Neural progenitor cell (in vitro differentiated cells): ENCODE data around the gene PPA1. TPM values are rescaled to one million over a fixed set of nuclear protein-coding genes. Genes with fewer than 3 reads are reported as not detected.

Experiments used
- DNase-seq: peaks from one replicate; pipeline ENCODE4 v3.0.0-alpha.2; 2016; ENCODE audit warnings: low spot score
- H2AFZ ChIP-seq: fragments of 200-600 bp; sonication (generic); replicated peaks from 2 replicates; pipeline ENCODE4 v1.6.1; 2016; ENCODE audit warnings: antibody characterized with exemption
- H3F3A ChIP-seq: fragments of 200-600 bp; sonication (generic); 2 replicates; pipeline ENCODE4 v1.6.1; 2016; ENCODE audit warnings: antibody characterized with exemption, low read depth
- H3K27ac ChIP-seq: fragments of 200-600 bp; sonication (generic); 2 replicates; pipeline ENCODE4 v1.5.1; 2016; ENCODE audit warnings: mild to moderate bottlenecking
- H3K27me3 ChIP-seq: fragments of 200-600 bp; sonication (generic); 2 replicates; pipeline ENCODE4 v1.6.1; 2016; ENCODE audit warnings: mild to moderate bottlenecking, moderate library complexity
- H3K36me3 ChIP-seq: fragments of 200-600 bp; sonication (generic); 2 replicates; pipeline ENCODE4 v1.5.1; 2016
- H3K4me1 ChIP-seq: fragments of 200-600 bp; sonication (generic); 2 replicates; pipeline ENCODE4 v1.6.1; 2016; ENCODE audit warnings: mixed run types
- H3K4me2 ChIP-seq: fragments of 200-600 bp; sonication (generic); 2 replicates; pipeline ENCODE4 v1.6.1; 2016
- H3K4me3 ChIP-seq: fragments of 200-600 bp; sonication (generic); 2 replicates; pipeline ENCODE4 v1.5.1; 2016
- H3K79me2 ChIP-seq: fragments of 200-600 bp; sonication (generic); 2 replicates; pipeline ENCODE4 v1.6.1; 2016; ENCODE audit warnings: low read depth
- H3K9ac ChIP-seq: fragments of 200-600 bp; sonication (generic); 2 replicates; pipeline ENCODE4 v1.6.1; 2016
- H3K9me3 ChIP-seq: fragments of 200-600 bp; sonication (generic); 2 replicates; pipeline ENCODE4 v1.5.1; 2016; ENCODE audit warnings: low read depth
- H4K20me1 ChIP-seq: fragments of 200-600 bp; sonication (generic); 2 replicates; pipeline ENCODE4 v1.6.1; 2016; ENCODE audit warnings: low read depth
- H3K27ac Mint-ChIP-seq: 3 replicates; pipeline ENCODE4 v1.8.0; 2021; ENCODE audit warnings: mixed read lengths
- H3K27me3 Mint-ChIP-seq: 2 replicates; pipeline ENCODE4 v1.8.0; 2022; ENCODE audit warnings: low read depth, mild to moderate bottlenecking, inconsistent platforms, moderate library complexity, mixed read lengths; ENCODE audit not compliant: insufficient read depth
- H3K36me3 Mint-ChIP-seq: 3 replicates; pipeline ENCODE4 v1.8.0; 2021; ENCODE audit warnings: mixed read lengths
- H3K4me1 Mint-ChIP-seq: 3 replicates; pipeline ENCODE4 v1.8.0; 2021; ENCODE audit warnings: mixed read lengths
- H3K4me3 Mint-ChIP-seq: 3 replicates; pipeline ENCODE4 v1.8.0; 2021; ENCODE audit warnings: mild to moderate bottlenecking, moderate library complexity, mixed read lengths
- H3K9me3 Mint-ChIP-seq: 3 replicates; pipeline ENCODE4 v1.8.0; 2020; ENCODE audit warnings: mixed read lengths
- EZH2 ChIP-seq: fragments of 200-600 bp; sonication (generic); IDR thresholded peaks from 2 replicates; pipeline ENCODE4 v1.6.1; 2017; ENCODE audit warnings: antibody characterized with exemption, mild to moderate bottlenecking, moderate library complexity
- EZH2phosphoT487 ChIP-seq: fragments of 200-600 bp; sonication (generic); IDR thresholded peaks from 2 replicates; pipeline ENCODE4 v1.6.1; 2017; ENCODE audit warnings: antibody characterized with exemption
- total RNA-seq: library from RNA; depleted of rRNA; stranded (reverse); fragments of >200 nt; gene quantifications from 2 replicates; pipeline ENCODE4 v1.2.3, GENCODE V29; 2015; ENCODE audit warnings: low replicate concordance
- TF ChIP-seq, protein P1 (sequence below): fragments of 200-600 bp; sonication (generic); IDR thresholded peaks from 2 replicates; pipeline ENCODE4 v1.5.1; 2017; ENCODE audit warnings: antibody characterized with exemption, mild to moderate bottlenecking

Gene PPA1
- total RNA-seq, 1 donor from 2014 or later, result 203 TPM

DNA sequence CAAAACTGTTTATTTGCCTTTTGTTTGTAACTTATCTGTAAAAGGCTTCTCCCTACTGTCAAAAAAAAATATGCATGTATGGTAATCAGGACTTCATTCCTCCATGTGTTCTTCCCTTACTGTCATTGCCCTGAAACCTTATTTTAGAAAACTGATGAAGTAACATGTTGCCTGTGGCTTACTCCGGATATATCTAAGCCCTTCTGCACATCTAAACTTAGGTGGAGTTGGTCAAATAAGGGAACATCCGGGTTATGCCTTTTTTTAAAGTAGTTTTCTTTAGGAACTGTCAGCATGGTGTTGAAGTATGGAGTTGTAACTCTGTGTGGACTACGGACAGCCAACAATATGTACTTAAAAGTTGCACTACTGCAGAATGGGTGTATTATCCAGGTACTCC lies 69.1 kb downstream of the PPA1 start:
- H4K20me1 ChIP-seq, result peaks cover 91% of the 10 kb centered on the region
- Mint-ChIP-seq H3K4me1 (peaks cover 22% of the 10 kb centered on the region), H3K9me3 (no peaks in the 10 kb centered on the region), H3K4me3 (no peak overlapping the region), H3K36me3 (peaks cover 16% of the 10 kb centered on the region), H3K27me3 (peaks cover 3% of the 10 kb centered on the region), H3K27ac (no peak overlapping the region)
- no peaks in the 10 kb centered on the region for H3F3A ChIP-seq
- no peak for DNase-seq
- H3K27me3 ChIP-seq, result no peaks in the 10 kb centered on the region
- H3K9me3 ChIP-seq, result no peaks in the 10 kb centered on the region
- H3K36me3 ChIP-seq, result no peaks in the 10 kb centered on the region
- peaks cover 15% of the 10 kb centered on the region for H3K4me1 ChIP-seq
- no peak overlapping the region for H3K4me3 ChIP-seq
- no peak overlapping the region for H3K4me2 ChIP-seq
- no peak overlapping the region for H2AFZ ChIP-seq
- TF ChIP-seq, protein P1, sequence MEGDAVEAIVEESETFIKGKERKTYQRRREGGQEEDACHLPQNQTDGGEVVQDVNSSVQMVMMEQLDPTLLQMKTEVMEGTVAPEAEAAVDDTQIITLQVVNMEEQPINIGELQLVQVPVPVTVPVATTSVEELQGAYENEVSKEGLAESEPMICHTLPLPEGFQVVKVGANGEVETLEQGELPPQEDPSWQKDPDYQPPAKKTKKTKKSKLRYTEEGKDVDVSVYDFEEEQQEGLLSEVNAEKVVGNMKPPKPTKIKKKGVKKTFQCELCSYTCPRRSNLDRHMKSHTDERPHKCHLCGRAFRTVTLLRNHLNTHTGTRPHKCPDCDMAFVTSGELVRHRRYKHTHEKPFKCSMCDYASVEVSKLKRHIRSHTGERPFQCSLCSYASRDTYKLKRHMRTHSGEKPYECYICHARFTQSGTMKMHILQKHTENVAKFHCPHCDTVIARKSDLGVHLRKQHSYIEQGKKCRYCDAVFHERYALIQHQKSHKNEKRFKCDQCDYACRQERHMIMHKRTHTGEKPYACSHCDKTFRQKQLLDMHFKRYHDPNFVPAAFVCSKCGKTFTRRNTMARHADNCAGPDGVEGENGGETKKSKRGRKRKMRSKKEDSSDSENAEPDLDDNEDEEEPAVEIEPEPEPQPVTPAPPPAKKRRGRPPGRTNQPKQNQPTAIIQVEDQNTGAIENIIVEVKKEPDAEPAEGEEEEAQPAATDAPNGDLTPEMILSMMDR, result no peak
- TF ChIP-seq EZH2 (no peak), EZH2phosphoT487 (no peak)
- no peak overlapping the region for H3K9ac ChIP-seq
- H3K79me2 ChIP-seq, result peaks cover 95% of the 10 kb centered on the region
- H3K27ac ChIP-seq, result no peak overlapping the region

DNA sequence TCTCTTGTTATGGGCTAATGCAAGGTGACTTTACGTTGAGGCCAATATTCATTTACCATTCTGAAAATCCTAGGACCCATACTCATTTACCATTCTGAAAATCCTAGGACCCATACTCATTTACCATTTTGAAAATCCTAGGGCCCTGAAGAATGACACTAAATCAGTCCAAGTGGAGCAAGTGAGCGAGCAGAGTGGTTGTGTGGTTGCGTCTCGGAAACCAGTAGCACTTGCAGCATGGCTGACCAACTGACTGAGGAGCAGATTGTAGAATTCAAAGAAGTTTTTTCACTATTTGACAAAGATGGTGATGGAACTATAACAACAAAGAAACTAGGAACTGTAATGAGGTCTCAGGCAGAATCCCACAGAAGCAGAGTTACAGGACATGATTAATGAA lies 69.8 kb downstream of the PPA1 start:
- no peak overlapping the region for H3K4me3 Mint-ChIP-seq
- no peaks in the 10 kb centered on the region for H3K27me3 Mint-ChIP-seq
- no peak overlapping the region for H2AFZ ChIP-seq

DNA sequence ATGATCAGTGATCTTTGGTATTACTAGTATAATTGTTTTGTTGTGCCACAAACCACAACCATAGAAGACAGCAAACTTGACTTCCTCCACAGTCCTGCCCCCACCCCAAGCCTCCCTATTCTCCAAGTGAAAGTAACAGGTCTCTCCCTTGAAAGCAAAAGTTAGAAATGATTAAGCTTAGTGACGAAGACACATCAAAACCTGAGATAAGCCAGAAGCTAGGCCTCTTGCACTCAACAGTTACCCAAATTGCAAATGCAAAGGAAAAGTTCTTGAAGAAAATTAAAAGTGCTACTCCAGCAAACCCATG lies 70.4 kb downstream of the PPA1 start:
- peaks cover 18% of the 10 kb centered on the region for H3K36me3 Mint-ChIP-seq
- no peaks in the 10 kb centered on the region for H3K9me3 Mint-ChIP-seq
- peaks cover 81% of the 10 kb centered on the region for H4K20me1 ChIP-seq
- H3K27me3 Mint-ChIP-seq, result no peaks in the 10 kb centered on the region
- H2AFZ ChIP-seq, result no peak overlapping the region
- H3K4me3 Mint-ChIP-seq, result no peak overlapping the region
- TF ChIP-seq, protein P1, result no peak
- no peak for TF ChIP-seq EZH2phosphoT487
- no peak for TF ChIP-seq EZH2
- H3K9me3 ChIP-seq, result no peaks in the 10 kb centered on the region
- H3K27me3 ChIP-seq, result no peaks in the 10 kb centered on the region
- H3K36me3 ChIP-seq, result peaks cover 3% of the 10 kb centered on the region
- H3K27ac Mint-ChIP-seq, result no peak overlapping the region
- H3F3A ChIP-seq, result no peaks in the 10 kb centered on the region
- no peak overlapping the region for H3K9ac ChIP-seq
- H3K4me3 ChIP-seq, result no peak overlapping the region
- H3K79me2 ChIP-seq, result peaks cover 92% of the 10 kb centered on the region
- H3K4me1 ChIP-seq, result peaks cover 6% of the 10 kb centered on the region
- H3K27ac ChIP-seq, result no peak overlapping the region
- no peak overlapping the region for H3K4me2 ChIP-seq
- no peak for DNase-seq
- H3K4me1 Mint-ChIP-seq, result peaks cover 10% of the 10 kb centered on the region

More for the DNA sequence above, 69.8 kb downstream of the PPA1 start:
- Histone ChIP-seq H3K79me2 (peaks cover 92% of the 10 kb centered on the region), H3K4me2 (no peak overlapping the region), H4K20me1 (peaks cover 83% of the 10 kb centered on the region), H3K4me3 (no peak overlapping the region), H3K27me3 (no peaks in the 10 kb centered on the region), H3K27ac (no peak overlapping the region), H3F3A (no peaks in the 10 kb centered on the region), H3K9ac (no peak overlapping the region), H3K36me3 (peaks cover 3% of the 10 kb centered on the region), H3K9me3 (no peaks in the 10 kb centered on the region), H3K4me1 (peaks cover 11% of the 10 kb centered on the region)
- no peak overlapping the region for H3K27ac Mint-ChIP-seq
- no peak for DNase-seq
- TF ChIP-seq EZH2phosphoT487, result no peak
- TF ChIP-seq, protein P1, result no peak
- TF ChIP-seq EZH2, result no peak
- H3K36me3 Mint-ChIP-seq, result peaks cover 18% of the 10 kb centered on the region
- H3K9me3 Mint-ChIP-seq, result no peaks in the 10 kb centered on the region
- peaks cover 15% of the 10 kb centered on the region for H3K4me1 Mint-ChIP-seq
